Measurements from ENCODE around the gene MCF2L2.

- TF ChIP-seq CTCF (tag by site-specific recombination; IDR thresholded peaks at IDR 0.05): no peak
- TF ChIP-seq ZNF266 (tag by site-specific recombination; IDR thresholded peaks at IDR 0.05; ENCODE audit: low read depth): no peak
- no peak for TF ChIP-seq ZBTB8A (tag by site-specific recombination; IDR thresholded peaks at IDR 0.05)
- no peak for TF ChIP-seq ATF2 (tag by site-specific recombination; IDR thresholded peaks at IDR 0.05; ENCODE audit: low read depth)
Measured at GRCh38 chr3:183317886-183318865, 110.2 kb downstream of the MCF2L2 start.
